Activated CD4-positive, alpha-beta T cell treated with anti-CD3 and anti-CD28 coated beads for 36 hours (primary cell): ENCODE data around the gene COL23A1. TPM values are rescaled to one million over a fixed set of nuclear protein-coding genes. Genes with fewer than 3 reads are reported as not detected.
"Not testable (repeated sequence)": the region's sequence is repeated elsewhere in the genome, so short reads cannot be mapped to it uniquely, and the experiment has no call there.

Experiments used
- ATAC-seq: fragments of 200-7000 bp; cut with Tn5 transposase; one replicate; pipeline ENCODE4 v1.10.0; 2021; ENCODE audit warnings: mild to moderate bottlenecking, moderate library complexity
- CTCF ChIA-PET: fragments of 350-600 bp; sonication (Branson Sonifier 250); formaldehyde crosslinking; loops from one replicate; lab custom pipeline; 2021; ENCODE audit warnings: antibody characterized with exemption; lab: Charles Lee
- POLR2A ChIA-PET: fragments of 350-600 bp; sonication (Branson Sonifier 250); formaldehyde crosslinking; loops from one replicate; lab custom pipeline; 2021; ENCODE audit warnings: antibody characterized with exemption, inconsistent platforms; lab: Charles Lee
- DNase-seq: peaks from one replicate; pipeline ENCODE4 v3.0.0-alpha.2; 2020
- H3K27ac Mint-ChIP-seq: one replicate; pipeline ENCODE4 v1.8.0; 2021; ENCODE audit warnings: mixed read lengths
- H3K27me3 Mint-ChIP-seq: one replicate; pipeline ENCODE4 v1.8.0; 2021; ENCODE audit warnings: mixed read lengths
- H3K36me3 Mint-ChIP-seq: one replicate; pipeline ENCODE4 v1.8.0; 2021; ENCODE audit warnings: low read depth, mixed read lengths
- H3K4me1 Mint-ChIP-seq: one replicate; pipeline ENCODE4 v1.8.0; 2021; ENCODE audit warnings: mixed read lengths
- H3K4me3 Mint-ChIP-seq: one replicate; pipeline ENCODE4 v1.8.0; 2021; ENCODE audit warnings: mild to moderate bottlenecking, moderate library complexity, mixed read lengths
- H3K9me3 Mint-ChIP-seq: one replicate; pipeline ENCODE4 v1.8.0; 2021; ENCODE audit warnings: low read depth, mixed read lengths
- intact Hi-C, 2 experiments: fragments of 100-400 bp; cut with DNase I in 1 of 2; cut with micrococcal nuclease in 1 of 2; formaldehyde crosslinking; loops; one replicate each; pipeline versions ENCODE4 v1.14.2 to v1.15.1; 2022 to 2024; cut with DNase I, micrococcal nuclease
- total RNA-seq, 2 experiments: library from RNA; stranded (reverse); gene quantifications; one replicate each; pipeline ENCODE4 v1.2.3, GENCODE V29; 2021

COL23A1 gene
- total RNA-seq, 2 experiments from 2014 or later: not detected

GRCh38 chr5:178242416-178242815 lies 347.8 kb downstream of the COL23A1 start:
- no peak for DNase-seq
- ATAC-seq: no peak
- no peaks in the 10 kb centered on the region for H3K27me3 Mint-ChIP-seq
- H3K4me1 Mint-ChIP-seq: peaks cover 33% of the 10 kb centered on the region
- H3K9me3 Mint-ChIP-seq: no peaks in the 10 kb centered on the region
- H3K4me3 Mint-ChIP-seq: no peak overlapping the region
- CTCF ChIA-PET: interaction anchor here (0.5 kb wide), 1 partner anchor 310 kb away, joined by 3 read pairs; no protein-coding TSS in a partner anchor
- no peaks in the 10 kb centered on the region for H3K36me3 Mint-ChIP-seq
- no peak overlapping the region for H3K27ac Mint-ChIP-seq
- POLR2A ChIA-PET: no interaction called here
- intact Hi-C loops: loop anchor here in 1 of 2 experiments (5.0 kb wide), 1 partner anchor 85 kb away; no protein-coding TSS in a partner anchor

- H3K27me3 Mint-ChIP-seq: no peaks in the 10 kb centered on the region
- CTCF ChIA-PET: no interaction called here
- H3K27ac Mint-ChIP-seq: no peak overlapping the region
- intact Hi-C loops: loop anchor here in 1 of 2 experiments (5.0 kb wide), 1 partner anchor 86 kb away; no protein-coding TSS in a partner anchor
- peaks cover 35% of the 10 kb centered on the region for H3K4me1 Mint-ChIP-seq
- no peak overlapping the region for H3K4me3 Mint-ChIP-seq
- H3K36me3 Mint-ChIP-seq: no peaks in the 10 kb centered on the region
- POLR2A ChIA-PET: no interaction called here
- DNase-seq (no peak), ATAC-seq (no peak)
- H3K9me3 Mint-ChIP-seq: no peaks in the 10 kb centered on the region
Measured at GRCh38 chr5:178241688-178242231, 348.4 kb downstream of the COL23A1 start.

- no peaks in the 10 kb centered on the region for H3K9me3 Mint-ChIP-seq
- no peaks in the 10 kb centered on the region for H3K36me3 Mint-ChIP-seq
- intact Hi-C loops: loop anchor here in 1 of 2 experiments (5.0 kb wide), 1 partner anchor 86 kb away; no protein-coding TSS in a partner anchor
- ATAC-seq: no peak
- H3K4me3 Mint-ChIP-seq: no peak overlapping the region
- POLR2A ChIA-PET: no interaction called here
- no peaks in the 10 kb centered on the region for H3K27me3 Mint-ChIP-seq
- CTCF ChIA-PET: no interaction called here
- H3K27ac Mint-ChIP-seq: peak overlapping the region; percentile 45
- peaks cover 39% of the 10 kb centered on the region for H3K4me1 Mint-ChIP-seq
- no peak for DNase-seq
Measured at GRCh38 chr5:178241231-178241663, 348.9 kb downstream of the COL23A1 start.

DNA sequence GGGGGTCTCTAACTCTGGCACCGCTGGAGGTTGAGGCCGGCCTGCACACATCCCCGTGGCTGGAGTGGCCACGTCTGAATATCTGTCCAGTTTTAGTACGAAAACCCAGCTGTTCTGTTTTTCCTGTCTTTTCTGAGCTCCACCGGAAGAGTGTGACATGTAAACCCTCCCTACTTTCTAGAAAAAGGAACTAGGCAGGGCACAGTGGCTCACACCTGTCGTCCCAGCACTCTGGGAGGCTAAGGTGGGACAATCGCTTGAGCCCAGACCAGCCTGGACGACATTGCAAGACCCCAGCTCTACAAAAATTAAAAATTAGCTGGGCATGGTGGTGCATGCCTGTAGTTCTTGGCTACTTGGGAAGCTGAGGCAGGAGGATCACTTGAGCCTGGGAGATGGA lies 349.4 kb downstream of the COL23A1 start:
- CTCF ChIA-PET: no interaction called here
- H3K4me1 Mint-ChIP-seq: peaks cover 39% of the 10 kb centered on the region
- ATAC-seq (no peak), DNase-seq (no peak)
- no peaks in the 10 kb centered on the region for H3K36me3 Mint-ChIP-seq
- H3K27ac Mint-ChIP-seq: peak overlapping the region; percentile 45
- intact Hi-C loops: loop anchor here in 1 of 2 experiments (5.0 kb wide), 1 partner anchor 87 kb away; no protein-coding TSS in a partner anchor
- H3K27me3 Mint-ChIP-seq: no peaks in the 10 kb centered on the region
- no peaks in the 10 kb centered on the region for H3K9me3 Mint-ChIP-seq
- POLR2A ChIA-PET: no interaction called here
- no peak overlapping the region for H3K4me3 Mint-ChIP-seq

- H3K27ac Mint-ChIP-seq: no peak overlapping the region
- no peak for DNase-seq
Measured at GRCh38 chr5:178240341-178240741, 349.9 kb downstream of the COL23A1 start.

DNA sequence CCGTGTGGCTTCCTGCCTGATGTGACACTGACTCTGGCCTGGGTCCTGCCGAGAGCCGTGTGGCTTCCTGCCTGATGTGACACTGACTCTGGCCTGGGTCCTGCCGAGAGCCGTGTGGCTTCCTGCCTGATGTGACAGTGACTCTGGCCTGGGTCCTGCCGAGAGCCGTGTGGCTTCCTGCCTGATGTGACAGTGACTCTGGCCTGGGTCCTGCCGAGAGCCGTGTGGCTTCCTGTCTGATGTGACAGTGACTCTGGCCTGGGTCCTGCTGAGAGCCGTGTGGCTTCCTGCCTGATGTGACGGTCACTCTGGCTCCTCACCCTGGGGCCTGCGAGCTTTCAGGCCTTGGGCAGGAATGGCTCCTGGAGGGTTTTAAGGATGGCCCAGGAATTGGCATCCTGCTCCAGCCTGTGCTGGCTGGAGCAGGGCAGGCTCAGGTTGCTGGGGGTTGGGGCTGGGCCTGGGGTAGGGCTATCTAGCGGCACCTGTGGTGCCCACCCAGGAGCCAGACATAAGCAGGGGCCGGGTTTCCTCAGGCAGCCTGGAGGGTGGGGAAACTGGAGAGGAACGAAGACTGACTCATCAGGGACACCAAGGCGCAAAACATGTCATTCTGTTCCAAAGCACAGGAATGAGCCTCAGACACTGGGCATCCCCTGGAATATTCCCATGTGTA lies 350.4 kb downstream of the COL23A1 start:
- H3K4me1 Mint-ChIP-seq: peaks cover 44% of the 10 kb centered on the region
- CTCF ChIA-PET: not testable (repeated sequence)

More at GRCh38 chr5:178240341-178240741, 349.9 kb downstream of the COL23A1 start:
- Mint-ChIP-seq H3K27me3 (no peaks in the 10 kb centered on the region), H3K36me3 (no peaks in the 10 kb centered on the region), H3K4me1 (peaks cover 39% of the 10 kb centered on the region), H3K4me3 (no peak overlapping the region), H3K9me3 (no peaks in the 10 kb centered on the region)
- POLR2A ChIA-PET: no interaction called here
- intact Hi-C loops: loop anchor here in 1 of 2 experiments (5.0 kb wide), 1 partner anchor 87 kb away; no protein-coding TSS in a partner anchor
- CTCF ChIA-PET: no interaction called here
- no peak for ATAC-seq

DNA sequence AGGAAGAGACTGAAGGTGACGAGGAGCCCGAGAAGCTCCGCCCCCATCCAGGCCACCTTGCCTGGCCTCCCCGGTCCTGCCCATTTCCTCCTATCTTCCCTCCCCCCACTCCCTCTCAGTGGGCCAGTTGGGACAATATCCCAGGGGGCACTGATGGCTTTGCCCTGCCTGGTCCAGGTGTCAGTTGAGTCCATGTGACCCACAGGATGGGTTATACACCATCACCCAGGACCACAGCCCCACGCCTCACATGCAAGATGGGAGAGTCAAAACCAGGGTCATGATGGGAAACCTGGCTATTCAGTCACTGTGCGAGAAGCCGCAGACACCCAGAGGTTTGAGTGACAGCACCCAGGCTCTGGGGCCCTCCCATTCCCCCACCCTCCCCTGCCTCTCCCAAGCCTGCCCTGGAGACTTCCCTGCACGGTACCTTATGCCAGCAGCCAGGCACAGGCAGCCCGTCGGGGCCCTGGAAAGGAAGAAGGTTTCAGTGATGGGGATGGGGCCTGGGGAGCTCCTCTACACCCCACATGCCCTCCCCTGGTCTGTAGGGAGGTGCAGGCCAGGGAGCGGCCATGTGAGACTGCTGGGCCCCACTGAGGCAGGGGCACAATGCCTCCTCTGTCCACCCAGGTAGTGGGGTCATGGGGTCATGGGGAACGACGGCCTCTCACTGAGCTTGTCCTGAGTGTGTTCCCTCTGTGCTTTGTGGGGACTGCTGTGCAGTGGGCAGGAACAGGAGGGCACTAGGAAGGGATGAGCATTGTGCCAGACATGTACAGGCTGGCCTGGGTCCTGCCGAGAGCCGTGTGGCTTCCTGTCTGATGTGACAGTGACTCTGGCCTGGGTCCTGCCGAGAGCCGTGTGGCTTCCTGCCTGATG lies 351.2 kb downstream of the COL23A1 start:
- intact Hi-C loops: loop anchor here in 1 of 2 experiments (10.0 kb wide), 1 partner anchor 906 kb away; no protein-coding TSS in a partner anchor
- H3K9me3 Mint-ChIP-seq: no peaks in the 10 kb centered on the region
- H3K4me3 Mint-ChIP-seq: no peak overlapping the region
- POLR2A ChIA-PET: interaction anchor here (1.1 kb wide), 1 partner anchor 31 kb away, joined by 3 read pairs; no protein-coding TSS in a partner anchor
- DNase-seq (peak; percentile 48), ATAC-seq (peak; percentile 47)
- peak overlapping the region; percentile 90 for H3K27ac Mint-ChIP-seq
- H3K36me3 Mint-ChIP-seq: no peaks in the 10 kb centered on the region
- CTCF ChIA-PET: interaction anchor here (0.6 to 1.1 kb wide), 4 partner anchors 12 to 250 kb away, joined by 3 read pairs; no protein-coding TSS in a partner anchor
- no peaks in the 10 kb centered on the region for H3K27me3 Mint-ChIP-seq
- H3K4me1 Mint-ChIP-seq: peaks cover 45% of the 10 kb centered on the region

More for the DNA sequence above, 350.4 kb downstream of the COL23A1 start:
- peak; percentile 45 for DNase-seq
- peak overlapping the region; percentile 78 for H3K27ac Mint-ChIP-seq
- POLR2A ChIA-PET, H3K9me3 Mint-ChIP-seq, H3K4me3 Mint-ChIP-seq, H3K27me3 Mint-ChIP-seq, H3K36me3 Mint-ChIP-seq: not testable (repeated sequence)
- peak; percentile 9 for ATAC-seq
- intact Hi-C loops: loop anchor here in 1 of 2 experiments (5.0 to 10.0 kb wide), 2 partner anchors 88 to 905 kb away; no protein-coding TSS in a partner anchor

DNA sequence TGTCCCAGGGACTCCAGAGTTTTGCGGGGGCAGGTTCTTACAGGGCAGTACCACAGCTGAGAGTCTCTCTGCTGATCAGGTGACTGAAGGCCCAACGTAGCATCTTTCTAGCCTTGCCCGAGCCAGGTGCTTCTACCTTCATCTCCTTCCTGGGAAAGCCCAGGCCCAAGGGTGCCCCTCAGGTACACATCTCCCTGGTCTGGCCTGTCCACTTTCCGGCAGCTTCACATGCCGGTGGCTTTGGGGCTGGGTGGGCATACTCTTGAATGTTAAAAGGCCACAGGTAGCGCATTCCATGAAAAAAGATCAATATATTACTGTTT lies 351.9 kb downstream of the COL23A1 start:
- H3K4me1 Mint-ChIP-seq: peaks cover 45% of the 10 kb centered on the region

DNA sequence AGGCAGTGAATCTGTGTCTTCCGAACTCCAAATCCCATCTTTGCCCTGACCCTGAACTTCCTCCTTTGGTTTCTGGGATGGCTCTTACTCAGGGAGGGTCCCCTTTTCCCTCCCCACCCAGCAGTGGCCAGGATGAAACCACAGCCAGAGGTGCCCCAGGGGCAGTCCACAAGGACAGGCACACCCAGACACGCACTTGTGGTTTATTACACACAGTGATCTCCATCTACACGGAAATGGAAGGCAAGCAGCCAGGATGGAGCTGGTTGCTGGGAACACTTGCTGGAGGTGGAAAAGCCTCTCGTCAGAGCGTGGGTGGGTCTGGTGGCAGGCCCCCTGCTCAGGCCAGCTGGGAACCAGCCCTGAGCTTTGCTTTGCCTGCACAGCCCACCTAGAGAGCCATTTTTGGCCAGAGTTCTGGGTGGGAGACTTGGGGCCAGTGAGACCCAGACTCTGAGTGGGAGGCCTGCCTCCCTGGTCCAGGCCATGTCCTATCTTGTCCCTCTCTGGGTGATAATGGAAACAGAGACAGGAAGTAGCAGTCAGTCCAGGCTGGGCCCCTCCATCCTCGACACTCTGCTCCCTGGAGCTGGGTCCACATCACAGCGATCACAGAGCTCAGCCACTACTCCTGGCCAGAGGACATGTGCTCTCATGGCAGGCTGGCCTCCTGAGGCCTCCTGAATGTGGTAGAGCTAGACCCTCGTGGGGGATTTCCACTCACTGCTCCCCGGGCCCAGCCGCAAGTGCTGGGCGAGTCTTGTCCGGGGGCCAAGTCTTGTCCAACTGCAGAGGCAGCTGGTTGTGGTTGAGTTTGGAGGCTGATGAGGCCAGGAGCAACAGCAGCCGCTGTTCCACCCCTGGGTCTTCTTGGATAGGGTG lies 352.5 kb downstream of the COL23A1 start:
- ChIA-PET POLR2A (interaction anchor here (0.5 to 1.1 kb wide), 2 partner anchors 20 to 30 kb away, joined by 3 to 4 read pairs; no protein-coding TSS in a partner anchor), CTCF (interaction anchor here (0.7 to 1.1 kb wide), 6 partner anchors 9 to 99 kb away, joined by 3 to 5 read pairs (median 3); no protein-coding TSS in a partner anchor)
- Mint-ChIP-seq H3K27me3 (no peaks in the 10 kb centered on the region), H3K4me3 (no peak overlapping the region), H3K27ac (peak overlapping the region; percentile 80), H3K36me3 (no peaks in the 10 kb centered on the region), H3K4me1 (peaks cover 49% of the 10 kb centered on the region), H3K9me3 (no peaks in the 10 kb centered on the region)
- intact Hi-C loops: loop anchor here in 1 of 2 experiments (10.0 kb wide), 1 partner anchor 907 kb away; no protein-coding TSS in a partner anchor
- DNase-seq: no peak
- ATAC-seq: no peak

More for the DNA sequence above, 351.9 kb downstream of the COL23A1 start:
- no peaks in the 10 kb centered on the region for H3K27me3 Mint-ChIP-seq
- ChIA-PET POLR2A (interaction anchor here (0.5 to 1.1 kb wide), 2 partner anchors 21 to 30 kb away, joined by 3 to 4 read pairs; no protein-coding TSS in a partner anchor), CTCF (interaction anchor here (0.6 to 1.1 kb wide), 6 partner anchors 9 to 249 kb away, joined by 3 to 5 read pairs (median 3); no protein-coding TSS in a partner anchor)
- no peaks in the 10 kb centered on the region for H3K9me3 Mint-ChIP-seq
- DNase-seq (no peak), ATAC-seq (no peak)
- no peaks in the 10 kb centered on the region for H3K36me3 Mint-ChIP-seq
- H3K27ac Mint-ChIP-seq: peak overlapping the region; percentile 80
- intact Hi-C loops: loop anchor here in 1 of 2 experiments (10.0 kb wide), 1 partner anchor 907 kb away; no protein-coding TSS in a partner anchor
- no peak overlapping the region for H3K4me3 Mint-ChIP-seq

- Mint-ChIP-seq H3K9me3 (no peaks in the 10 kb centered on the region), H3K36me3 (peaks cover 3% of the 10 kb centered on the region), H3K4me1 (peaks cover 49% of the 10 kb centered on the region), H3K27ac (no peak overlapping the region), H3K27me3 (no peaks in the 10 kb centered on the region), H3K4me3 (no peak overlapping the region)
- intact Hi-C loops: loop anchor here in 1 of 2 experiments (10.0 kb wide), 1 partner anchor 908 kb away; no protein-coding TSS in a partner anchor
- DNase-seq (no peak), ATAC-seq (no peak)
- ChIA-PET POLR2A (interaction anchor here (0.8 kb wide), 1 partner anchor 1142 kb away, joined by 7 read pairs; no protein-coding TSS in a partner anchor), CTCF (interaction anchor here (0.8 to 1.0 kb wide), 2 partner anchors 43 to 78 kb away, joined by 3 to 6 read pairs; no protein-coding TSS in a partner anchor)
Measured at GRCh38 chr5:178236679-178237078, 353.5 kb downstream of the COL23A1 start.
